H9 (cell line): Measurements from ENCODE around the gene MAD1L1. TPM values are rescaled to one million over a fixed set of nuclear protein-coding genes. Genes with fewer than 3 reads are reported as not detected.

Experiments
- DNase-seq: peaks from one replicate; pipeline ENCODE4 v3.0.0-alpha.2; 2017
- H2AFZ ChIP-seq: one replicate; pipeline ENCODE4 v1.6.1; 2013; ENCODE audit warnings: mild to moderate bottlenecking, low read length, control low read depth, moderate library complexity
- H2AK5ac ChIP-seq: 2 replicates; pipeline ENCODE4 v1.6.1; 2013; ENCODE audit warnings: low read length, control low read depth, mixed read lengths; ENCODE audit not compliant: insufficient read length
- H2BK120ac ChIP-seq: one replicate; pipeline ENCODE4 v1.6.1; 2013; ENCODE audit warnings: low read depth, mild to moderate bottlenecking, low read length, control low read depth, inconsistent platforms; ENCODE audit not compliant: poor library complexity, severe bottlenecking
- H2BK12ac ChIP-seq: 2 replicates; pipeline ENCODE4 v1.6.1; 2013; ENCODE audit warnings: low read length, control low read depth, mixed read lengths, low read depth; ENCODE audit not compliant: insufficient read length
- H2BK15ac ChIP-seq: 2 replicates; pipeline ENCODE4 v1.6.1; 2013; ENCODE audit warnings: low read depth, low read length, control low read depth
- H2BK20ac ChIP-seq: one replicate; pipeline ENCODE4 v1.6.1; 2013; ENCODE audit warnings: low read depth, mild to moderate bottlenecking, low read length, control low read depth, inconsistent platforms; ENCODE audit not compliant: poor library complexity, severe bottlenecking
- H2BK5ac ChIP-seq: 2 replicates; pipeline ENCODE4 v1.6.1; 2013; ENCODE audit warnings: low read length, control low read depth, mixed read lengths; ENCODE audit not compliant: insufficient read length
- H3K14ac ChIP-seq: 2 replicates; pipeline ENCODE4 v1.6.1; 2013; ENCODE audit warnings: low read length, control low read depth; ENCODE audit not compliant: insufficient read depth
- H3K18ac ChIP-seq: 2 replicates; pipeline ENCODE4 v1.6.1; 2013; ENCODE audit warnings: low read depth, mild to moderate bottlenecking, mixed read lengths, low read length, control low read depth; ENCODE audit not compliant: insufficient read length
- H3K23ac ChIP-seq: 2 replicates; pipeline ENCODE4 v1.6.1; 2013; ENCODE audit warnings: low read length, control low read depth, mixed read lengths, low read depth; ENCODE audit not compliant: insufficient read length
- H3K23me2 ChIP-seq: 2 replicates; pipeline ENCODE4 v1.6.1; 2013; ENCODE audit warnings: low read depth, mild to moderate bottlenecking, mixed read lengths, low read length, control low read depth; ENCODE audit not compliant: insufficient read length, poor library complexity, severe bottlenecking
- H3K27ac ChIP-seq: 2 replicates; pipeline ENCODE4 v1.5.1; 2013; ENCODE audit warnings: low read length, control low read depth, mixed read lengths, low read depth; ENCODE audit not compliant: insufficient read length
- H3K27me3 ChIP-seq: 2 replicates; pipeline ENCODE4 v1.6.1; 2013; ENCODE audit warnings: low read length, control low read depth, inconsistent platforms; ENCODE audit not compliant: insufficient read depth
- H3K4ac ChIP-seq: 2 replicates; pipeline ENCODE4 v1.6.1; 2013; ENCODE audit warnings: low read depth, mild to moderate bottlenecking, control low read depth, inconsistent platforms, low read length, moderate library complexity
- H3K4me1 ChIP-seq: 2 replicates; pipeline ENCODE4 v1.6.1; 2013; ENCODE audit warnings: low read length, control low read depth, inconsistent platforms; ENCODE audit not compliant: insufficient read depth
- H3K4me2 ChIP-seq: 2 replicates; pipeline ENCODE4 v1.6.1; 2013; ENCODE audit warnings: low read length, control low read depth, mixed read lengths; ENCODE audit not compliant: insufficient read length, insufficient read depth
- H3K56ac ChIP-seq: 2 replicates; pipeline ENCODE4 v1.6.1; 2013; ENCODE audit warnings: low read depth, mild to moderate bottlenecking, mixed read lengths, low read length, control low read depth; ENCODE audit not compliant: insufficient read length
- H3K79me1 ChIP-seq: 2 replicates; pipeline ENCODE4 v1.6.1; 2013; ENCODE audit warnings: low read depth, mild to moderate bottlenecking, moderate library complexity, low read length, control low read depth, inconsistent platforms; ENCODE audit not compliant: insufficient read depth, poor library complexity, severe bottlenecking
- H3K79me2 ChIP-seq: 2 replicates; pipeline ENCODE4 v1.6.1; 2013; ENCODE audit warnings: low read length, control low read depth, inconsistent platforms; ENCODE audit not compliant: insufficient read depth
- H3K9ac ChIP-seq: 2 replicates; pipeline ENCODE4 v1.6.1; 2013; ENCODE audit warnings: low read length, control low read depth, mixed read lengths; ENCODE audit not compliant: insufficient read length; ENCODE audit errors: extremely low read depth
- H3K9me3 ChIP-seq: one replicate; pipeline ENCODE4 v1.6.1; 2013; ENCODE audit warnings: low read depth, low read length, inconsistent platforms; ENCODE audit not compliant: control insufficient read depth
- H3T11ph ChIP-seq: one replicate; pipeline ENCODE4 v1.6.1; 2013; ENCODE audit warnings: mild to moderate bottlenecking, low read length, control low read depth, inconsistent platforms
- H4K20me1 ChIP-seq: one replicate; pipeline ENCODE4 v1.6.1; 2013; ENCODE audit not compliant: control insufficient read depth, insufficient read length, insufficient read depth
- H4K5ac ChIP-seq: 2 replicates; pipeline ENCODE4 v1.6.1; 2013; ENCODE audit warnings: low read depth, mild to moderate bottlenecking, mixed read lengths, low read length, control low read depth; ENCODE audit not compliant: insufficient read length
- H4K8ac ChIP-seq: replicated peaks from 2 replicates; pipeline ENCODE4 v1.6.1; 2013; ENCODE audit warnings: low read length, control low read depth, mixed read lengths, low read depth; ENCODE audit not compliant: insufficient read length
- H4K91ac ChIP-seq: 2 replicates; pipeline ENCODE4 v1.6.1; 2013; ENCODE audit warnings: low read depth, mild to moderate bottlenecking, moderate library complexity, mixed read lengths, low read length, control low read depth; ENCODE audit not compliant: insufficient read length
- H3K27ac Mint-ChIP-seq, 3 experiments: 2 replicates in 2 of 3; 3 replicates in 1 of 3; pipeline ENCODE4 v1.8.0; 2020 to 2021; ENCODE audit warnings: mixed read lengths in 3 of 3, mild to moderate bottlenecking in 1 of 3, moderate library complexity in 1 of 3
- H3K27me3 Mint-ChIP-seq: 2 replicates; pipeline ENCODE4 v1.8.0; 2021; ENCODE audit warnings: low read depth, mild to moderate bottlenecking, moderate library complexity, mixed read lengths
- H3K36me3 Mint-ChIP-seq, 3 experiments: 2 replicates in 2 of 3; 3 replicates in 1 of 3; pipeline ENCODE4 v1.8.0; 2020 to 2021; ENCODE audit warnings: low read depth in 3 of 3, mixed read lengths in 3 of 3; ENCODE audit not compliant: insufficient read depth in 1 of 3
- H3K4me1 Mint-ChIP-seq, 2 experiments: 2 replicates each; pipeline ENCODE4 v1.8.0; 2020; ENCODE audit warnings: mixed read lengths in 2 of 2
- H3K4me3 Mint-ChIP-seq, 2 experiments: 2 replicates in 1 of 2; 3 replicates in 1 of 2; pipeline ENCODE4 v1.8.0; 2020 to 2021; ENCODE audit warnings: mild to moderate bottlenecking in 2 of 2, mixed read lengths in 2 of 2, moderate library complexity in 1 of 2
- H3K9me3 Mint-ChIP-seq, 2 experiments: 2 replicates in 1 of 2; 3 replicates in 1 of 2; pipeline ENCODE4 v1.8.0; 2020; ENCODE audit warnings: mild to moderate bottlenecking in 2 of 2, mixed read lengths in 2 of 2, moderate library complexity in 1 of 2
- WGBS: extraction: QIAGEN DNeasy Blood & Tissue Kit; methylation state at CpG from one replicate; pipeline ENCODE4 v1.1.7; 2013; ENCODE audit warnings: missing lambda C conversion rate, low lambda C conversion rate, mixed read lengths; ENCODE audit not compliant: insufficient read length; ENCODE audit errors: extremely low coverage; 5-methylcytosine and 5-hydroxymethylcytosine counted together
- total RNA-seq: library from RNA; stranded (reverse); gene quantifications from 2 replicates; pipeline ENCODE4 v1.2.1, GENCODE V29; 2021
- TF ChIP-seq, protein P1 (sequence below): fragments of 200-600 bp; sonication (generic); conservative IDR thresholded peaks from 3 replicates; pipeline ENCODE4 v1.8.0; 2021; ENCODE audit warnings: antibody characterized with exemption, mild to moderate bottlenecking

Gene MAD1L1
- total RNA-seq, 1 experiment from 2014 or later = 39.0 TPM

DNA sequence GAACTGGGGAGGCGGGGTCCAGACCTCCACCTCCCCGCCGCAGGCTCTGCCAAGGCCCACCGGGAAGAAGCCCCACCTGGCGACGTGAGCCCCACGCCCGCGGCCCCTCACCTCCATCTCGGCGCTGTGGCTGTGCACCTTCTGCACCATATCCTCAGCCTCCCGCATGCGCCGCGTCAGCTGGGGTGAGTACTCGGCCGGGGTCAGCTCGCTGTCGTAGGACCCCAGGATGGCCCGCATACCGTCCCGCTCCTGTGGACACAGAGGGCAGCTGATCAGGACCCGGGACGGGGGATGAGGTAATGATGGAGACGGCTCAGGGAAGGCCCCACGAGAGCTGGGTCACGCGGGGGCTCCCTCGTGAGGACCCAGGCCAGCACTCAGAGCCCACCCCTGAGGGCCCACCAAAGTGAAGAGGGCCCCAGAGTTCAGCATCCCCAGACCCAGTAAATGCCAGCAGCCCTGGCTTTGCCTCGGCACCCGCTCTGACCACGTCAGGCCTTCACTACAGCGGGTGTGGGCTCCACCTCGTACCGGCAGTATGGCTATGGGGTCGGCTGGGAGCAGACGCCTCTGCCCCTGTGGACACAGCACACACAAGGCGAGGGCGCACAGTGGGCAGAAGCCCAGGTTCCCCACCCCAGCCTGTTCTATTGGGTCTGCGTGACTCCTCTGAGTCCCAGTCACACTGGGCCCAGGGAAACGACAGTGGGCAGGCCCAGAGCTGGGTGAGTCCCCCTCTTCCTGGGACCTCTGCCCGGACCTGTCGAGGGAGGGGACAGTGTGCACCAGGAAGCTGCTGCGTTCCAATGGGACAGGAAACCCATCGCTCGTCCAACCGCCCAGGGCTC, 218.1 kb downstream of the MAD1L1 start:
- no peaks in the 10 kb centered on the region for H3K4me1 ChIP-seq
- H2BK12ac ChIP-seq = no peak overlapping the region
- no peak overlapping the region for H2AK5ac ChIP-seq
- H3K14ac ChIP-seq = no peak overlapping the region; the same call in 1 of the 2 replicates
- H3K18ac ChIP-seq = no peak overlapping the region
- Mint-ChIP-seq H3K4me3 (no peak overlapping the region), H3K9me3 (0 out of 5 replicates have a peak, but pooled peaks cover 0 to 4% of the 10 kb centered on the region in 2 experiments), H3K27ac (peak overlapping the region in 1 of 3 experiments; percentile 55; a peak in 1 of 7 replicates), H3K4me1 (peaks cover 5 to 11% of the 10 kb centered on the region in 2 experiments; a peak in 3 of 4 replicates), H3K36me3 (peaks cover 7 to 12% (median 9%) of the 10 kb centered on the region in 3 experiments; a peak in 4 of 7 replicates), H3K27me3 (no peaks in the 10 kb centered on the region; the same call in 1 of the 2 replicates)
- no peak overlapping the region for H3K56ac ChIP-seq
- no peaks in the 10 kb centered on the region for H3K79me1 ChIP-seq
- no peak overlapping the region for H3K9ac ChIP-seq
- TF ChIP-seq, protein P1, sequence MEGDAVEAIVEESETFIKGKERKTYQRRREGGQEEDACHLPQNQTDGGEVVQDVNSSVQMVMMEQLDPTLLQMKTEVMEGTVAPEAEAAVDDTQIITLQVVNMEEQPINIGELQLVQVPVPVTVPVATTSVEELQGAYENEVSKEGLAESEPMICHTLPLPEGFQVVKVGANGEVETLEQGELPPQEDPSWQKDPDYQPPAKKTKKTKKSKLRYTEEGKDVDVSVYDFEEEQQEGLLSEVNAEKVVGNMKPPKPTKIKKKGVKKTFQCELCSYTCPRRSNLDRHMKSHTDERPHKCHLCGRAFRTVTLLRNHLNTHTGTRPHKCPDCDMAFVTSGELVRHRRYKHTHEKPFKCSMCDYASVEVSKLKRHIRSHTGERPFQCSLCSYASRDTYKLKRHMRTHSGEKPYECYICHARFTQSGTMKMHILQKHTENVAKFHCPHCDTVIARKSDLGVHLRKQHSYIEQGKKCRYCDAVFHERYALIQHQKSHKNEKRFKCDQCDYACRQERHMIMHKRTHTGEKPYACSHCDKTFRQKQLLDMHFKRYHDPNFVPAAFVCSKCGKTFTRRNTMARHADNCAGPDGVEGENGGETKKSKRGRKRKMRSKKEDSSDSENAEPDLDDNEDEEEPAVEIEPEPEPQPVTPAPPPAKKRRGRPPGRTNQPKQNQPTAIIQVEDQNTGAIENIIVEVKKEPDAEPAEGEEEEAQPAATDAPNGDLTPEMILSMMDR = no peak
- no peak overlapping the region for H2BK20ac ChIP-seq
- no peak overlapping the region for H2BK120ac ChIP-seq
- DNase-seq = no peak
- H2BK15ac ChIP-seq = no peak overlapping the region
- H3K9me3 ChIP-seq = no peaks in the 10 kb centered on the region
- H4K8ac ChIP-seq = no peak overlapping the region
- no peak overlapping the region for H4K91ac ChIP-seq
- no peak overlapping the region for H3T11ph ChIP-seq
- H3K23me2 ChIP-seq = peaks cover 4% of the 10 kb centered on the region
- H2BK5ac ChIP-seq = no peak overlapping the region
- no CpG with 5 or more reads among the region's 47 CpGs for WGBS
- no peak overlapping the region for H3K23ac ChIP-seq
- H3K27ac ChIP-seq = no peak overlapping the region
- H3K79me2 ChIP-seq = no peaks in the 10 kb centered on the region
- H3K4ac ChIP-seq = no peak overlapping the region
- H4K20me1 ChIP-seq = no peaks in the 10 kb centered on the region
- no peak overlapping the region for H2AFZ ChIP-seq
- H3K4me2 ChIP-seq = no peak overlapping the region
- H4K5ac ChIP-seq = no peak overlapping the region
- H3K27me3 ChIP-seq = no peaks in the 10 kb centered on the region
